ENCODE results near the gene CSNK2A1. TPM values are rescaled to one million over a fixed set of nuclear protein-coding genes. Genes with fewer than 3 reads are reported as not detected.
A peak's percentile ranks its signal among the peaks of the same experiment; 100 is the strongest.

The CSNK2A1 gene
- total RNA-seq, 3 donors from 2014 or later, result 104 to 127 (median 117) TPM

- Histone ChIP-seq H3K36me3 (ENCODE audit: low read depth) (peaks cover 6% of the 10 kb centered on the region), H3K4me3 (no peak overlapping the region), H3K9me3 (no peaks in the 10 kb centered on the region), H3K4me1 (ENCODE audit: low read depth) (no peaks in the 10 kb centered on the region)
- TF ChIP-seq CTCF (IDR thresholded peaks at IDR 0.05), result no peak
- ATAC-seq (peak; percentile 45), DNase-seq (no peak)
- intact Hi-C loops (cut with DNase I, micrococcal nuclease), result no loop called here
These were observed 47.4 kb downstream of the CSNK2A1 start for GRCh38 chr20:496126-496696.

GRCh38 chr20:492159-492558 is 51.4 kb downstream of the CSNK2A1 start:
- no peak for TF ChIP-seq CTCF (IDR thresholded peaks at IDR 0.05)
- no peaks in the 10 kb centered on the region for H3K4me1 ChIP-seq (ENCODE audit: low read depth)
- H3K9me3 ChIP-seq, result no peaks in the 10 kb centered on the region
- no peak for ATAC-seq
- no peak for DNase-seq
- intact Hi-C loops (cut with DNase I, micrococcal nuclease), result no loop called here
- no peak overlapping the region for H3K4me3 ChIP-seq
- peaks cover 11% of the 10 kb centered on the region for H3K36me3 ChIP-seq (ENCODE audit: low read depth)

GRCh38 chr20:487655-488054 is 55.9 kb downstream of the CSNK2A1 start:
- intact Hi-C loops (cut with DNase I, micrococcal nuclease), result no loop called here
- ATAC-seq, result no peak
- H3K36me3 ChIP-seq (ENCODE audit: low read depth), result peaks cover 29% of the 10 kb centered on the region
- H3K4me3 ChIP-seq, result no peak overlapping the region
- no peaks in the 10 kb centered on the region for H3K4me1 ChIP-seq (ENCODE audit: low read depth)
- no peak for TF ChIP-seq CTCF (IDR thresholded peaks at IDR 0.05)
- H3K9me3 ChIP-seq, result no peaks in the 10 kb centered on the region
- no peak for DNase-seq

GRCh38 chr20:483815-484644 is 59.6 kb downstream of the CSNK2A1 start:
- no peak for DNase-seq

GRCh38 chr20:481167-481566 is 62.4 kb downstream of the CSNK2A1 start:
- no peaks in the 10 kb centered on the region for H3K4me1 ChIP-seq (ENCODE audit: low read depth)
- peaks cover 11% of the 10 kb centered on the region for H3K36me3 ChIP-seq (ENCODE audit: low read depth)
- H3K4me3 ChIP-seq, result no peak overlapping the region
- DNase-seq, result no peak
- no peaks in the 10 kb centered on the region for H3K9me3 ChIP-seq
- intact Hi-C loops (cut with DNase I, micrococcal nuclease), result loop anchor here in 1 of 2 donors (5.0 kb wide), 1 partner anchor 129 kb away; no protein-coding TSS in a partner anchor
- TF ChIP-seq CTCF (IDR thresholded peaks at IDR 0.05), result no peak
- no peak for ATAC-seq

More at GRCh38 chr20:483815-484644, 59.6 kb downstream of the CSNK2A1 start:
- H3K36me3 ChIP-seq (ENCODE audit: low read depth), result peaks cover 29% of the 10 kb centered on the region
- no peaks in the 10 kb centered on the region for H3K4me1 ChIP-seq (ENCODE audit: low read depth)
- ATAC-seq, result no peak
- H3K4me3 ChIP-seq, result no peak overlapping the region
- no peak for TF ChIP-seq CTCF (IDR thresholded peaks at IDR 0.05)
- no peaks in the 10 kb centered on the region for H3K9me3 ChIP-seq
- intact Hi-C loops (cut with DNase I, micrococcal nuclease), result loop anchor here in 1 of 2 donors (5.0 kb wide), 1 partner anchor 132 kb away; no protein-coding TSS in a partner anchor
